Colonic mucosa (tissue), 4 donors: Measurements from ENCODE around the gene MAVS. TPM values are rescaled to one million over a fixed set of nuclear protein-coding genes. Genes with fewer than 3 reads are reported as not detected.
"Not testable (repeated sequence)": the region's sequence is repeated elsewhere in the genome, so short reads cannot be mapped to it uniquely, and the experiment has no call there.

Source experiments
- DNase-seq: peaks from one replicate; pipeline ENCODE4 v3.0.0-alpha.2; 2020
- H3K27ac ChIP-seq: fragments of 200-600 bp; one replicate; pipeline ENCODE4 v1.8.0; 2021
- H3K27me3 ChIP-seq: fragments of 200-600 bp; one replicate; pipeline ENCODE4 v1.8.0; 2021
- H3K36me3 ChIP-seq: fragments of 200-600 bp; one replicate; pipeline ENCODE4 v1.8.0; 2021
- H3K4me1 ChIP-seq: fragments of 200-600 bp; one replicate; pipeline ENCODE4 v1.8.0; 2021; ENCODE audit warnings: mild to moderate bottlenecking
- H3K4me3 ChIP-seq: fragments of 200-600 bp; one replicate; pipeline ENCODE4 v1.8.0; 2021
- H3K9ac ChIP-seq, 2 donors: one replicate each; pipeline ENCODE4 v1.7.0; 2013; ENCODE audit warnings: control low read depth in 2 of 2, low read depth in 2 of 2, low read length in 2 of 2
- H3K9me3 ChIP-seq: fragments of 200-600 bp; one replicate; pipeline ENCODE4 v1.8.0; 2021
- intact Hi-C: fragments of 100-400 bp; cut with DNase I; formaldehyde crosslinking; loops from one replicate; pipeline ENCODE4 v1.14.1; 2022
- total RNA-seq, 2 donors: library from RNA; stranded (reverse); fragmentation: NEBNext Ultra II Directional in 1 of 2; extraction: Animal tissue kit (Norgen Biotek cat#: 25700) in 1 of 2; gene quantifications; one replicate each; pipeline ENCODE4 v1.2.1, GENCODE V29; 2021
- TF ChIP-seq, protein P1 (sequence below): fragments of 200-600 bp; IDR thresholded peaks from one replicate; pipeline ENCODE4 v1.8.0; 2022; ENCODE audit warnings: antibody characterized with exemption, mild to moderate bottlenecking
- donor health status: healthy.
- donor health status: DM: no; HTN: no; CAD: no.
- donor health status: DM: no; HTN: no; CAD: no.

The MAVS gene
- total RNA-seq, 2 donors from 2014 or later, result 46.2 to 70.7 TPM

DNA sequence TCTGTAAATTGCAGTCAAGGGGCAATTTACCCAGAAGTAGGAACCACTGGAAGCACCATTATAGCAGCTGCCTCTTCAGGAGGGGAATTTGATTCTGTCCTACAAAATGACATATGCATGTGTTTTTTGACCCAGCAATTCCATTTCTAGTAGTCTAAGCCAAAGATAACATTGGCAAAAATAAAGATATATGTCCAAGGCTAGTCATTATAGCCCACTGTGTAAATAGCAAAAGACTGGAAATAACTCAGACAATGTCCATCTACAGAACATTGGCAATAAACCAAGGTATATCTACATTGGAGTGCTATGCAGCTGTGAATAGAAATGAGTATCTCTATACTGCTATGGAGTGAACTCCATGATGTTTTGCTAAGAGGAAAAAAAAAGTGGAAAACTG is 30.0 kb downstream of the MAVS start:
- Histone ChIP-seq H3K9ac (no peak overlapping the region), H3K4me1 (no peaks in the 10 kb centered on the region), H3K4me3 (no peak overlapping the region), H3K27ac (no peak overlapping the region), H3K36me3 (no peaks in the 10 kb centered on the region), H3K9me3 (no peaks in the 10 kb centered on the region), H3K27me3 (no peaks in the 10 kb centered on the region)
- TF ChIP-seq, protein P1, sequence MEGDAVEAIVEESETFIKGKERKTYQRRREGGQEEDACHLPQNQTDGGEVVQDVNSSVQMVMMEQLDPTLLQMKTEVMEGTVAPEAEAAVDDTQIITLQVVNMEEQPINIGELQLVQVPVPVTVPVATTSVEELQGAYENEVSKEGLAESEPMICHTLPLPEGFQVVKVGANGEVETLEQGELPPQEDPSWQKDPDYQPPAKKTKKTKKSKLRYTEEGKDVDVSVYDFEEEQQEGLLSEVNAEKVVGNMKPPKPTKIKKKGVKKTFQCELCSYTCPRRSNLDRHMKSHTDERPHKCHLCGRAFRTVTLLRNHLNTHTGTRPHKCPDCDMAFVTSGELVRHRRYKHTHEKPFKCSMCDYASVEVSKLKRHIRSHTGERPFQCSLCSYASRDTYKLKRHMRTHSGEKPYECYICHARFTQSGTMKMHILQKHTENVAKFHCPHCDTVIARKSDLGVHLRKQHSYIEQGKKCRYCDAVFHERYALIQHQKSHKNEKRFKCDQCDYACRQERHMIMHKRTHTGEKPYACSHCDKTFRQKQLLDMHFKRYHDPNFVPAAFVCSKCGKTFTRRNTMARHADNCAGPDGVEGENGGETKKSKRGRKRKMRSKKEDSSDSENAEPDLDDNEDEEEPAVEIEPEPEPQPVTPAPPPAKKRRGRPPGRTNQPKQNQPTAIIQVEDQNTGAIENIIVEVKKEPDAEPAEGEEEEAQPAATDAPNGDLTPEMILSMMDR, result no peak
- DNase-seq, result no peak
- intact Hi-C loops, result no loop called here

DNA sequence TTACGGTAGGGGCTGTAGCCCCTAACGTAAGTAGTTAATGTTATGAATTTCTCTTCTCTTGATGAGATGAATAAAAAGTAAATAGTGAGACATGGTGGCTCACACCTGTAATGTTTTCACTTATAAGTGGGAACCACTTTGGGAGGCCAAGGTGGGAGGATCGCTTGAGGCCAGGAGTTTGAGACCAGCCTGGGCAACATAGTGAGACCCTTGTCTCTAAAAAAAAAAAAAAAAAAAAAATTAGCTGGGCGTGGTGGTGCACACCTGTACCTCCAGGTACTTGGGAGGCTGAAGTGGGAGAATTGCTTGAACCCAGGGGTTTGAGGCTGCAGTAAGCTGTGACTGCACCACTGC is 32.3 kb downstream of the MAVS start:
- H3K9ac ChIP-seq, H3K27ac ChIP-seq, intact Hi-C loops, H3K27me3 ChIP-seq, H3K4me1 ChIP-seq, H3K4me3 ChIP-seq, DNase-seq, H3K36me3 ChIP-seq, H3K9me3 ChIP-seq: not testable (repeated sequence)

DNA sequence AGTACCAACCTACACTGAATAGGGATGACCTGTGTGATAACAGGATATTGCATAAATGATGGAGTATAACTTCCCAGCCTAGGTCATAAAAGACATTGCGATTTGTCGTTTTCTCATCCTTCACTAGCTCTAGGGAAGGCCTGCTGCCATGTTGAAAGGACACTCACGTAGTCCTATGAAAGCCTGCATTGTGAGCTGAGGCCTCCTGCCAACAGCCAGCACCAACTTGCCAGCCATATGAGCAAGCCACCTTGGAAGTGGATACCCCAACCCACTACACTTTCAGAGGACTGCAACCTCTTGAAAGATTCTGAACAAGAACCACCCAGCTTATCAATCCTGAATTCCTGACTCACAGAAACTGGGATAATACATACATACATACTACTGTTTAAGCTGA is 39.1 kb downstream of the MAVS start:
- no peak for DNase-seq
- Histone ChIP-seq H3K4me1 (peaks cover 1% of the 10 kb centered on the region), H3K9ac (no peak overlapping the region), H3K27me3 (no peaks in the 10 kb centered on the region), H3K9me3 (no peaks in the 10 kb centered on the region), H3K27ac (no peak overlapping the region), H3K4me3 (no peak overlapping the region), H3K36me3 (no peaks in the 10 kb centered on the region)
- TF ChIP-seq, protein P1, result no peak
- intact Hi-C loops, result loop anchor here (10.0 kb wide), 1 partner anchor 189 kb away; no protein-coding TSS in a partner anchor

DNA sequence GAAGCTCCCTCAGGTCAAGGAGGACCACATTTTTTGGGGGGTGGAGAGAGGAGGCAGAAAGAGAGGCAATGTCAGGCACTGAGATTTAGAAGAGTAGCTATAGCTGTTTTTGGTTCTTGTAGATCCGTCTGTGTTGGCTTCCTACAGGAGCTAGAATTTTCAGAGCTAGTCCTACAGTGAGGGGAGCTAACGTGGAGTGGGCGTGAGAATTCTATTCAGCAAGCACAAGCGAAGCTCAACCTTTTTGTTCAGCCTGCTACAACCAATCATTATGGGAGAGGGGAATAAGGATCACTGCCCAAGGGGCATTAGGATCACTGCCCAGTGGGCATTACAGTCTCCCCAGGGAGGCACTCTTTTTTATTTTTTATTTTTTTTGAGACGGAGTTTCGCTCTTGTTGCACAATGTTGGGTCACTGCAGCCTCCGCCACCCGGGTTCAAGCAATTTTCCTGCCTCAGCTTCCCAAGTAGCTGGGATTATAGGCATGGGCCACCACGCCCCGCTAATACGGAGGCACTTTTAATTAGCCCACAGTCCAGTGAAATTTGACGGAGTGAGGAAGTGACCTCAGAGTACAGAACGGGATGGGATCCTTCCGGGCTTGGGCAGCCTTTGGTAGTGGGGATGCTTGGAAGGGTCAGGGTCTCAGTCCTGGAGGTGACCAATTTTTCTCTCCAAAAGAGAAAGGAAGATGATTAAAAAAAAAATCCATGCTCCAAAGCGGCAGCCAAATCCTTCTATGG is 41.4 kb downstream of the MAVS start:
- Histone ChIP-seq H3K4me1 (peaks cover 11% of the 10 kb centered on the region), H3K4me3 (peak overlapping the region; percentile 91), H3K9me3 (no peaks in the 10 kb centered on the region), H3K27me3 (no peaks in the 10 kb centered on the region), H3K27ac (peak overlapping the region; percentile 94), H3K9ac (peak overlapping the region; percentile 80 to 89), H3K36me3 (no peaks in the 10 kb centered on the region)
- TF ChIP-seq, protein P1, result no peak
- peak; percentile 50 for DNase-seq
- intact Hi-C loops, result loop anchor here (10.0 kb wide), 1 partner anchor 187 kb away; no protein-coding TSS in a partner anchor

DNA sequence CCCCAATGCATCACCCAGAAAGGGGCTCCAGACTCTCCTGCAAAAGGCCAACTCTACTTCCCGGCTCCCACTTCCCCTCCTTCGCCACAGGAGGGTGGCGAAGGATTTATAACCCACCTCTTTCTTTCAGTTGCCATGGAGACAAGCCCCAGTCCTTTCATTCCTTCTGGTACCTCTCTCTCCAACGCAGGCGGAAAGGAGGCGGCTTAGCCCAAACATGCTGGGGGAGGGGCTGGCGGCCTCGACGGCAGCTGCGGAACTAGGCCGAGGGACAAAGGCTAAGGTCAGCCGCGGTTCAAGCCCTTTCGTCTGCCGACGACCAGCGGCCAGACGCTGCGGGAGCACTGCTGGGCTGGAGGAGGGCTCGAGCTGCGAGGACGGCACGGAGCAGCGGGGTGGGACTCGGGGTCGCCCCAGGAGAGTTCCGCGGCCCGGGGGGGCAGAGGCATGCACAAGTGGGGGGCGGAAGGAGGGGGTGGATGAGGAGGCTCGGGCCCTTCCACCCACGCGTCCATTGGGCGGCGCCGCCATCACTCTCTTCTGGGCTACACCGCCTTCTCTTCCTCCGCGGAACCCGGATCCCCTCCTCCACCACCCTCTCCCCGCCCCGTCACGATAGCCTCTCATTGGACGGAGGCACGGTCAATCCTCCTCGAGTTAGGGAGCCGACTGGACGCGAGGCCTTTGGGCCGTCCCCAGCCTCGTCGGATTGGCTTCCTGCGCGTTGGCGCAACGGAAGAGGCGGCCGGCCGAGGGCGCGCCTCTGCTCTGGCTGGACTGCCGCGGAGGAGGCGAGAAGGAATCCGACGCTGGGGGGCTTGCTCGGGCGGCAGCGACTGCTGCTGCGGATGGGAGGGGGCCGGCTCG is 42.2 kb downstream of the MAVS start, which contains the start of gene PANK2:
TSS of gene PANK2 (plus strand) at position 766 of the 867 bp plus-strand sequence.
- Histone ChIP-seq H3K27me3 (no peaks in the 10 kb centered on the region), H3K36me3 (no peaks in the 10 kb centered on the region), H3K27ac (peak within 1 kb of the TSS; percentile 94), H3K4me1 (peaks cover 11% of the 10 kb centered on the region), H3K9ac (peak within 1 kb of the TSS; percentile 80 to 94), H3K9me3 (no peaks in the 10 kb centered on the region), H3K4me3 (peak within 1 kb of the TSS; percentile 91)
- DNase-seq, result peak; percentile 100
- TF ChIP-seq, protein P1, result peak; percentile 29
- intact Hi-C loops, result loop anchor here (10.0 kb wide), 1 partner anchor 186 kb away; no protein-coding TSS in a partner anchor
